IPS-NIHi7 (cell line): ENCODE results near the gene UCHL5.

Experiments used
- DNase-seq: peaks from one replicate; pipeline ENCODE4 v3.0.0; 2012; ENCODE audit warnings: mixed read lengths; ENCODE audit errors: extremely low spot score

The UCHL5 gene

DNA sequence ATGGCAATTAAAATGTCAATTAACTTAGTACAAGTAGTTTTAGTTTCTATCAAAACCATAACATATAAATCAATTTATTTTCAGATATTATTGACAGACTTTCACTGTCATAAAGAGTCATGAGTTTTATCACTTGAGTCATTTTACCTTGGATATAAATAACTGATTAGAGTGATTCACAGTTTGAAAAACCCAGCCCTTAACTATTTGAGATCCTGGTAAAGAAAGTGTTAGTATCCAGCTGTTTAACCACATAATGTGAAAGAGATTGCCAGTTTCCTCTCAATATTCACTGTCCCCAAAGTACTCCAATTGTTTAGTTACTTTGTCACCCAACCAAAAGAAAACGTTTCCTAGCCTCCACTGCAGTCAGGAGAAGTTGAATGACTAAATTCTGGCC, 91.3 kb downstream of the UCHL5 start:
- DNase-seq, result no peak

DNA sequence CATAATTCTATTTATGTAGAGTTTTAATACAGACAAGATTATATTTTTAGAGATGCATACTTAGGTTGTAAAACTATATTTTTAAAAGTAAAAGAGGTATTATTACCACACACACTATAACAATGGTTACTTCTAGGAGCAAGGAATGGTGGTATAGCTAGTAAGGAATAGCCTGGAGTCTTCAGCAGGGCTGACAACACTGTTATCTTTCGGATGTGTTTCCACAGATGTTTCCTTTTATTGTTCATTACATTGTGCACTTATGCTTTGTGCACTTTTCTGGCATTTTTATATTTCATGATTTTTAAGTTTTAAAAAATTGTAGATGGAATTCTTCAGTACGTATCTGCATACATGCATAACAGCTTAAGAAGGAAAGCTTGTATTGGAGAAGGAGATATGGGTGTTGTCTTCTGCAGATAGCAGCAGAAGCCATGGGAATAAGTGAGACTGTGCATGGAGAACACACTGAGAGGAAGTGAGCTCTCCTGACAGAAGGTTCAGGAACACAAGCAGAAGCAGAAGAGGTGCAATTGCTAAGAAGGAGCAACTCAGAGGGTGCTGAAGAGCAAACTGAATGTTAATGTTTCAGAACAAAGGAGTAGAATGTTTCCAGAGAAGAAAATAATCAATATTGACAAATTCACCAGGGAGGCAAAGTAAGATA, 91.8 kb downstream of the UCHL5 start:
- no peak for DNase-seq

- DNase-seq, result no peak
Measured at GRCh38 chr1:192966073-192966472, 93.1 kb downstream of the UCHL5 start.

DNA sequence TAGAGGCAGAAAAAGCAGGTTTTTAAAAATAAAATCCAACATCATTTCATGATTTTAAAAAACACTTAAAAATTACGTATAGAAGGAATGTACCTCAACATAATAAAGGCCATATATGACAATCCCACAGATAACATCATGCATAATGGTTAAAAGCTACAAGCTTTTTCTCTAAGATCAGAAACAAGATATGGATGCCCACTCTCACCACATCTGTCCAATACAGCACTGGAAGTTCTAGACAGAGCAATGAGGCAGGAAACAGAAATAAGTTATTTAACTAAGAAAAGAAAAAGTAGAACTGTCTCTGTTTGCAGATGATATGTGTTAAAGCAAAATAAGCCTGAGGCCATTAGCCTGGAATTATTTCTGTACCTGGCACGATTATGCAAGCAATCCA, 96.3 kb downstream of the UCHL5 start:
- no peak for DNase-seq
